Ascending aorta (tissue), 2 donors: ENCODE measurements around the gene OR11L1. TPM values are rescaled to one million over a fixed set of nuclear protein-coding genes. Genes with fewer than 3 reads are reported as not detected.

ENCODE experiments used
- DNase-seq, 2 donors: peaks; one replicate each; pipeline ENCODE4 v3.0.0-alpha.2; 2019; ENCODE audit warnings: low spot score in 2 of 2
- H3K27ac ChIP-seq, 2 donors: fragments of 200-600 bp; sonication (generic); one replicate each; pipeline ENCODE4 v1.5.1; 2016 to 2017; ENCODE audit warnings: mild to moderate bottlenecking in 1 of 2
- H3K27me3 ChIP-seq: fragments of 200-600 bp; sonication (generic); one replicate; pipeline ENCODE4 v1.5.1; 2017
- H3K36me3 ChIP-seq, 2 donors: fragments of 200-600 bp; sonication (generic); one replicate each; pipeline ENCODE4 v1.5.1; 2016
- H3K4me1 ChIP-seq, 2 donors: fragments of 200-600 bp; sonication (generic); one replicate each; pipeline ENCODE4 v1.5.1; 2016 to 2017; ENCODE audit warnings: mild to moderate bottlenecking in 1 of 2
- H3K4me3 ChIP-seq, 2 donors: fragments of 200-600 bp; sonication (generic); one replicate each; pipeline ENCODE4 v1.5.1; 2016 to 2017; ENCODE audit warnings: mild to moderate bottlenecking in 1 of 2
- H3K9me3 ChIP-seq, 2 donors: fragments of 200-600 bp; sonication (generic); one replicate each; pipeline ENCODE4 v1.5.1; 2016
- intact Hi-C: fragments of 100-400 bp; cut with DNase I; formaldehyde crosslinking; loops from one replicate; pipeline ENCODE4 v1.15.1; 2023
- total RNA-seq: library from RNA; depleted of rRNA; stranded (reverse); fragments of >200 nt; gene quantifications from one replicate; pipeline ENCODE4 v1.1.0, GENCODE V29; 2016
- TF ChIP-seq, protein P1 (sequence below), 3 experiments: fragments of 200-600 bp in 2 of 3; fragments of 450-650 bp in 1 of 3; sonication (generic) in 2 of 3; IDR thresholded peaks; one replicate each; pipeline ENCODE4 v1.5.1; 2016 to 2019; ENCODE audit warnings: antibody characterized with exemption in 3 of 3, mild to moderate bottlenecking in 1 of 3, moderate library complexity in 1 of 3

The OR11L1 gene
- not detected for total RNA-seq

GRCh38 chr1:247841796-247842195 is at the start of gene OR11L1:
TSS of gene OR11L1 (minus strand) at chr1:247841896. CDS start at chr1:247841896, 0 bp downstream.
- H3K36me3 ChIP-seq: no peaks in the 10 kb centered on the region
- no peaks in the 10 kb centered on the region for H3K27me3 ChIP-seq

DNA sequence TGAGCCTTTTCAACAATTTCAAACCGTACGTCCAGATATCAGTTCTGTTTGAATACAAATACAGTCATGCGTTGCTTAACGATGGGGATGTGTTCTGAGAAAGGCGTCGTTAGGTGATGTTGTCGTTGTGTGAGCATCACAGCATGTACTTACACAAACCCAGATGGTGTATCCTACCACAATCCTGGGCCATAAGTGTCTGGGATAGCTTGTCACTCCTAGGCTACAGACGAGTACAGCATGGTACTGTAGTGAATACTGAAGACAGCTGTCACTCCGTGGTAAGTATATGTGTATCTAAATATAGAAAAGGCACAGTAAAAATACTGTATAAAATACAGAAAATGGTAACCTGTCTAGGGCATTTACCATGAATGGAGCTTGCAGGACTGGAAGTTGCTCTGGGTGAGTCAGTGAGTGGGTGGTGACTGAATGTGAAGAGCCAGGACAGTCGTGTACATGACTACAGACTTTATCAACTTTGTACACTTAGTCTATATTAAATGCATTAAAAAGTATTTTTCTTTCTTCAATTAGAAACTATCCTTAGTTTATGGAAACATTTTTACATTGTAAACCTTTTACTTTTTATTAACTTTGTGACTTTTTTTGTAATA is 43.2 kb upstream of the OR11L1 start:
- Histone ChIP-seq H3K4me3 (no peak overlapping the region), H3K27me3 (no peaks in the 10 kb centered on the region), H3K4me1 (no peaks in the 10 kb centered on the region), H3K27ac (no peak overlapping the region), H3K36me3 (no peaks in the 10 kb centered on the region), H3K9me3 (no peaks in the 10 kb centered on the region)
- DNase-seq: no peak
- intact Hi-C loops: no loop called here
- TF ChIP-seq, protein P1, sequence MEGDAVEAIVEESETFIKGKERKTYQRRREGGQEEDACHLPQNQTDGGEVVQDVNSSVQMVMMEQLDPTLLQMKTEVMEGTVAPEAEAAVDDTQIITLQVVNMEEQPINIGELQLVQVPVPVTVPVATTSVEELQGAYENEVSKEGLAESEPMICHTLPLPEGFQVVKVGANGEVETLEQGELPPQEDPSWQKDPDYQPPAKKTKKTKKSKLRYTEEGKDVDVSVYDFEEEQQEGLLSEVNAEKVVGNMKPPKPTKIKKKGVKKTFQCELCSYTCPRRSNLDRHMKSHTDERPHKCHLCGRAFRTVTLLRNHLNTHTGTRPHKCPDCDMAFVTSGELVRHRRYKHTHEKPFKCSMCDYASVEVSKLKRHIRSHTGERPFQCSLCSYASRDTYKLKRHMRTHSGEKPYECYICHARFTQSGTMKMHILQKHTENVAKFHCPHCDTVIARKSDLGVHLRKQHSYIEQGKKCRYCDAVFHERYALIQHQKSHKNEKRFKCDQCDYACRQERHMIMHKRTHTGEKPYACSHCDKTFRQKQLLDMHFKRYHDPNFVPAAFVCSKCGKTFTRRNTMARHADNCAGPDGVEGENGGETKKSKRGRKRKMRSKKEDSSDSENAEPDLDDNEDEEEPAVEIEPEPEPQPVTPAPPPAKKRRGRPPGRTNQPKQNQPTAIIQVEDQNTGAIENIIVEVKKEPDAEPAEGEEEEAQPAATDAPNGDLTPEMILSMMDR (IDR thresholded peaks at IDR 0.05): no peak

More at GRCh38 chr1:247841796-247842195, at the start of gene OR11L1:
- Histone ChIP-seq H3K9me3 (no peaks in the 10 kb centered on the region), H3K4me1 (no peaks in the 10 kb centered on the region), H3K4me3 (no peak within 1 kb of the TSS), H3K27ac (no peak within 1 kb of the TSS)
- TF ChIP-seq, protein P1 (IDR thresholded peaks at IDR 0.05): no peak
- no peak for DNase-seq
- intact Hi-C loops: no loop called here

DNA sequence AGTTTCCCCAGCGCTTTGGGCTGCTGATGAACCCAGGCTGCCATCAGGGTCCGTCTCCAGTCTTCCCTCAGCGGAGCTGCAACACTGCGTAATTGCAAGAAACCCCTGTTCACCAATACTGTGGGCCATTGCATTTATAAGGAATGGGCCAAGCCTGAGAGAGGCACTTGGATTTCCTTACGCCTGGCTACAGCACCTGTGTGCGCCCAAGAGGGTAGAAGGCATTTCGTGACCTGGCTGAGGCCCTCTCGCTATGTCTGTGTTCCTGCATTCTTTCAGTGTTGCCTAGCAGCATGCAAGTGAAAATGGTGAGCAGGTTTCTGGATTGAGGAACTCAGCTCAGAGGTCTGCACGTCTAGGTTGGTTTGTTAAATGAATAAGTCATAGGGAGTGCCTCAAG is 41.6 kb upstream of the OR11L1 start:
- Histone ChIP-seq H3K4me3 (no peak overlapping the region), H3K4me1 (no peaks in the 10 kb centered on the region), H3K36me3 (no peaks in the 10 kb centered on the region), H3K27ac (no peak overlapping the region), H3K27me3 (no peaks in the 10 kb centered on the region), H3K9me3 (no peaks in the 10 kb centered on the region)
- TF ChIP-seq, protein P1 (IDR thresholded peaks at IDR 0.05): no peak
- intact Hi-C loops: no loop called here
- DNase-seq: no peak

GRCh38 chr1:247865416-247865815 is 23.7 kb upstream of the OR11L1 start:
- TF ChIP-seq, protein P1 (IDR thresholded peaks at IDR 0.05): no peak
- Histone ChIP-seq H3K27me3 (no peaks in the 10 kb centered on the region), H3K36me3 (peaks cover 0 to 11% of the 10 kb centered on the region in 2 donors), H3K9me3 (no peaks in the 10 kb centered on the region), H3K4me3 (no peak overlapping the region), H3K4me1 (no peaks in the 10 kb centered on the region), H3K27ac (no peak overlapping the region)
- intact Hi-C loops: no loop called here
- DNase-seq: no peak

DNA sequence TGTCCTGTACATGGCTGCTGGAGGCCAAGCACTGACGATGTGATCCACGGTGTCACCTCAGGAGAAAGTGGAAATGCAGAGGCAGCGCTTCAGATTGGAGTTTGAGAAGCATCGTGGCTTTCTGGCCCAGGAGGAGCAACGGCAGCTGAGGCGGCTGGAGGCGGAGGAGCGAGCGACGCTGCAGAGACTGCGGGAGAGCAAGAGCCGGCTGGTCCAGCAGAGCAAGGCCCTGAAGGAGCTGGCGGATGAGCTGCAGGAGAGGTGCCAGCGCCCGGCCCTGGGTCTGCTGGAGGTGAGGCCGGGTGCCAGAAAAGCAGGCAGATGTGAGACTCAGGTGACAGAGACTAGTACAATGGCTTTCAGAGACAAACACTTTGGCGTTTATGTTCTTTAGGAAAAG is 22.9 kb upstream of the OR11L1 start:
- intact Hi-C loops: no loop called here
- no peaks in the 10 kb centered on the region for H3K4me1 ChIP-seq
- H3K36me3 ChIP-seq: peaks cover 0 to 11% of the 10 kb centered on the region in 2 donors
- TF ChIP-seq, protein P1 (IDR thresholded peaks at IDR 0.05): no peak
- H3K4me3 ChIP-seq: no peak overlapping the region
- no peaks in the 10 kb centered on the region for H3K27me3 ChIP-seq
- no peak overlapping the region for H3K27ac ChIP-seq
- no peak for DNase-seq
- no peaks in the 10 kb centered on the region for H3K9me3 ChIP-seq

DNA sequence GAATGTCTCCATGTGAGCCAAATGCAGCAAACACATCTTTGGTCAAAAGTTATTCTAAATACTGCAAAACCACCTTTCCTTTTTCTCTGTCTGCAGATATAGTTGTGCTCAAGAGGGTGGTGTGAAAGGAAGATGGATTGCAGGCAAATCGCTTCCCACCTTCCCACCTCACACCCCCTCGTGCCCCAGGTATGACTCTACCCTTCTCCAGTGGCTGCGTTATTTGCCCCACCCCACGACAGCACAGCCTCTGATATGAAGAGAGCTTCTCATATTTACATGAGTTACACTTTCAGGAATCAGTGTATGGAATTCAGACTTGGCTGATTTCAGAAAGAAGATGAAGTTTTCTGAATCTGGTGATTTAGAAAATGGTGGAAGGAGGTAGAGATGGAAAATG is 21.1 kb upstream of the OR11L1 start:
- TF ChIP-seq, protein P1 (IDR thresholded peaks at IDR 0.05): no peak
- no peak overlapping the region for H3K4me3 ChIP-seq

More for the DNA sequence above, 21.1 kb upstream of the OR11L1 start:
- DNase-seq: no peak
- H3K36me3 ChIP-seq: peaks cover 0 to 5% of the 10 kb centered on the region in 2 donors
- H3K27ac ChIP-seq: no peak overlapping the region
- H3K9me3 ChIP-seq: no peaks in the 10 kb centered on the region
- H3K4me1 ChIP-seq: no peaks in the 10 kb centered on the region
- no peaks in the 10 kb centered on the region for H3K27me3 ChIP-seq
- intact Hi-C loops: no loop called here
